Suprapubic skin (tissue), 4 donors: ENCODE measurements around the gene PSMA2. TPM values are rescaled to one million over a fixed set of nuclear protein-coding genes. Genes with fewer than 3 reads are reported as not detected.

Experiments
- DNase-seq, 2 donors: peaks; one replicate each; pipeline ENCODE4 v3.0.0-alpha.2; 2019; ENCODE audit warnings: low spot score in 2 of 2
- H3K27ac ChIP-seq: fragments of 200-600 bp; sonication (generic); one replicate; pipeline ENCODE4 v1.5.1; 2019
- H3K27me3 ChIP-seq: fragments of 200-600 bp; sonication (generic); one replicate; pipeline ENCODE4 v1.5.1; 2019
- H3K36me3 ChIP-seq: fragments of 200-600 bp; sonication (generic); one replicate; pipeline ENCODE4 v1.5.1; 2019
- H3K4me1 ChIP-seq: fragments of 200-600 bp; sonication (generic); one replicate; pipeline ENCODE4 v1.5.1; 2019
- H3K4me3 ChIP-seq: fragments of 200-600 bp; sonication (generic); one replicate; pipeline ENCODE4 v1.5.1; 2019; ENCODE audit warnings: mild to moderate bottlenecking
- H3K9me3 ChIP-seq: fragments of 200-600 bp; sonication (generic); one replicate; pipeline ENCODE4 v1.5.1; 2019
- EP300 ChIP-seq: sonication (generic); formaldehyde crosslinking; IDR thresholded peaks from one replicate; pipeline ENCODE4 v1.6.1; 2017; ENCODE audit warnings: antibody characterized with exemption
- POLR2A ChIP-seq, 2 donors: fragments of 450-650 bp; IDR thresholded peaks; one replicate each; pipeline ENCODE4 v1.6.1; 2017; ENCODE audit warnings: antibody characterized with exemption in 2 of 2, mild to moderate bottlenecking in 2 of 2, moderate library complexity in 2 of 2
- POLR2AphosphoS5 ChIP-seq, 3 donors: sonication (generic); formaldehyde crosslinking; IDR thresholded peaks; one replicate each; pipeline ENCODE4 v1.6.1; 2017; ENCODE audit warnings: antibody characterized with exemption in 3 of 3
- WGBS: methylation state at CpG from one replicate; pipeline ENCODE4 v1.1.5; 2018; 5-methylcytosine and 5-hydroxymethylcytosine counted together
- total RNA-seq, 4 donors: library from RNA; depleted of rRNA; stranded (reverse); fragments of >200 nt; gene quantifications; one replicate each; pipeline ENCODE4 v1.1.0, GENCODE V29; 2016
- TF ChIP-seq, protein P1 (sequence below), 2 donors: fragments of 200-600 bp in 1 of 2; fragments of 450-650 bp in 1 of 2; sonication (generic) in 1 of 2; IDR thresholded peaks; one replicate each; pipeline ENCODE4 v1.5.1; 2016 to 2019; ENCODE audit warnings: antibody characterized with exemption in 2 of 2, mild to moderate bottlenecking in 1 of 2, moderate library complexity in 1 of 2

Gene PSMA2
- total RNA-seq, 4 donors from 2014 or later: 29.9 to 58.9 (median 46.0) TPM

GRCh38 chr7:42924223-42924838, 7.6 kb downstream of the PSMA2 start:
- peaks cover 68% of the 10 kb centered on the region for H3K36me3 ChIP-seq
- H3K4me3 ChIP-seq: no peak overlapping the region
- H3K27me3 ChIP-seq: no peaks in the 10 kb centered on the region
- TF ChIP-seq POLR2AphosphoS5 (IDR thresholded peaks at IDR 0.05): no peak
- TF ChIP-seq, protein P1, sequence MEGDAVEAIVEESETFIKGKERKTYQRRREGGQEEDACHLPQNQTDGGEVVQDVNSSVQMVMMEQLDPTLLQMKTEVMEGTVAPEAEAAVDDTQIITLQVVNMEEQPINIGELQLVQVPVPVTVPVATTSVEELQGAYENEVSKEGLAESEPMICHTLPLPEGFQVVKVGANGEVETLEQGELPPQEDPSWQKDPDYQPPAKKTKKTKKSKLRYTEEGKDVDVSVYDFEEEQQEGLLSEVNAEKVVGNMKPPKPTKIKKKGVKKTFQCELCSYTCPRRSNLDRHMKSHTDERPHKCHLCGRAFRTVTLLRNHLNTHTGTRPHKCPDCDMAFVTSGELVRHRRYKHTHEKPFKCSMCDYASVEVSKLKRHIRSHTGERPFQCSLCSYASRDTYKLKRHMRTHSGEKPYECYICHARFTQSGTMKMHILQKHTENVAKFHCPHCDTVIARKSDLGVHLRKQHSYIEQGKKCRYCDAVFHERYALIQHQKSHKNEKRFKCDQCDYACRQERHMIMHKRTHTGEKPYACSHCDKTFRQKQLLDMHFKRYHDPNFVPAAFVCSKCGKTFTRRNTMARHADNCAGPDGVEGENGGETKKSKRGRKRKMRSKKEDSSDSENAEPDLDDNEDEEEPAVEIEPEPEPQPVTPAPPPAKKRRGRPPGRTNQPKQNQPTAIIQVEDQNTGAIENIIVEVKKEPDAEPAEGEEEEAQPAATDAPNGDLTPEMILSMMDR (IDR thresholded peaks at IDR 0.05): no peak
- TF ChIP-seq EP300: no peak
- TF ChIP-seq POLR2A (IDR thresholded peaks at IDR 0.05): no peak
- no peak overlapping the region for H3K27ac ChIP-seq
- WGBS: 96% methylated on average over 5 of the region's 5 CpGs
- no peak for DNase-seq
- H3K4me1 ChIP-seq: peaks cover 14% of the 10 kb centered on the region
- H3K9me3 ChIP-seq: no peaks in the 10 kb centered on the region

DNA sequence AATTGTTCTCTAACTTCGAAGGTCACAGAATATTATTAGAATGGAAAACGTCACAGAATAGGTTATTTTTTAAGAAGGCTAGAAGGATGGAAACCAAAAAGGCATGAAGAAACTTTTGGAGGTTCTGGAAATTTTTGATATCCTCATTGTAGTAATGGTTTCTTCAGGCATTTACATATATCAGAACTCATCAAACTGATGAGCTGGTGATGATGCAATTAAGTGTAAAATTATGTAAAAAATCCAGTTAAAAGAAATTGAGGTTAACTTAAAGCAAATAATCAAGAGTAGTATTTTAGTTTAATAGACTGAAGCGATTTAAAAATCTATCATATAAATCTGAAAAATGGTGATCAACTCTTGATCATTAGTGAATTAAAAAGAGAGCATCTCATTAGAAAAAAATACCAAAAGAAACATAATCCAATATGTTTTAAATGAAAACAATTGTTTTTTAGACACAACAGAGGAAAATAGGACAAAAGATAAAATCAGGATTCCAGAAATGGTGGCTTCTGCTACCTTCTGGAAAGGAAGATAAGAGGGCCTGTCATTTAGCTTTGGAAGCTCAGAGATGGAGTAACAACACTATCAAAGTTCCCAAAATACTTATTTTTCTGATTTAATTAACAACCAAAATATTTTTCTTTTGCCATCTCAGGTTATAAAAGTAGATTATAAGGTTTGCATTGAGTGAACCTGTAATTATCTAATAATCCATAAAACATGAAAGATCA, 9.8 kb downstream of the PSMA2 start:
- DNase-seq: no peak
- no peak for TF ChIP-seq EP300
- TF ChIP-seq POLR2A (IDR thresholded peaks at IDR 0.05): no peak
- TF ChIP-seq, protein P1 (IDR thresholded peaks at IDR 0.05): no peak
- no peak for TF ChIP-seq POLR2AphosphoS5 (IDR thresholded peaks at IDR 0.05)
- no peaks in the 10 kb centered on the region for H3K4me1 ChIP-seq
- no peak overlapping the region for H3K4me3 ChIP-seq
- H3K9me3 ChIP-seq: no peaks in the 10 kb centered on the region
- no peaks in the 10 kb centered on the region for H3K27me3 ChIP-seq
- no peak overlapping the region for H3K27ac ChIP-seq
- 94% methylated on average over 3 of the region's 3 CpGs for WGBS
- H3K36me3 ChIP-seq: peaks cover 86% of the 10 kb centered on the region

- Histone ChIP-seq H3K27ac (no peak overlapping the region), H3K27me3 (no peaks in the 10 kb centered on the region), H3K36me3 (peaks cover 40% of the 10 kb centered on the region), H3K4me3 (no peak overlapping the region), H3K9me3 (no peaks in the 10 kb centered on the region), H3K4me1 (peaks cover 17% of the 10 kb centered on the region)
- no peak for DNase-seq
- no peak for TF ChIP-seq POLR2A (IDR thresholded peaks at IDR 0.05)
- TF ChIP-seq, protein P1 (IDR thresholded peaks at IDR 0.05): no peak
- no peak for TF ChIP-seq EP300
- TF ChIP-seq POLR2AphosphoS5 (IDR thresholded peaks at IDR 0.05): no peak
- 42% methylated on average over 1 of the region's 1 CpG for WGBS
These were observed 16.6 kb downstream of the PSMA2 start for GRCh38 chr7:42915356-42915755.

DNA sequence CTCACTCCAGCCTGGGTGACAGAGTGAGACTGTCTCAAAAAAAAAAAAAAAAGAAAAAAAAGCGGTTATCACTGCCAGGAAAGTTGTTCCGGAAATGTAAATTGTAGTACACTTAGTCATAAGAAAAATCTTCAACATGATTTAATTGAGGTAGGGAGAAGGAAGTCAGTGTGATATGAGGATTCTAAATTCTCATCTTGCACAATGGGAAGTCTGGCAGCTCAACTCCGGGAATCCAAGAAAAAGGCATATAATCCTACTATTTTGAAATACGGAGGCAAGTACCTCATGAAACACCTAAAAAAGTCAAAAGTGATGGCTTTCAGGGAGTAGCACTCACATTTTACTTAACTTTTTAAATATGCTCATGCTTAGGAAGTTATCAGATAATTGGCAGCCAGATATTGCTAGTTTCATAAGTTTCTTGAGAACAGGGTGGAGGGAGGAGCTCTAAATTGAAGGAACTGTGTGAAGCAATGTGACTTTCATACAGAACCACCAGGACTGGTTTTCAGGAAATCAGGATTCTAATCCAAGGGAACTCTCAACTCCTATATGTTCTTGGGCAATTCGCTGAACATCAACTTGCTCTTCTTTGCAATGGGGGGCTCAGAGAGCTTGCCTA, 17.4 kb downstream of the PSMA2 start:
- 66% methylated on average over 4 of the region's 5 CpGs for WGBS
- H3K4me1 ChIP-seq: peaks cover 20% of the 10 kb centered on the region
- H3K36me3 ChIP-seq: peaks cover 32% of the 10 kb centered on the region
- TF ChIP-seq EP300 (no peak), POLR2AphosphoS5 (IDR thresholded peaks at IDR 0.05) (no peak), POLR2A (IDR thresholded peaks at IDR 0.05) (no peak)
- TF ChIP-seq, protein P1 (IDR thresholded peaks at IDR 0.05): no peak
- DNase-seq: no peak
- H3K9me3 ChIP-seq: no peaks in the 10 kb centered on the region
- H3K4me3 ChIP-seq: no peak overlapping the region
- no peaks in the 10 kb centered on the region for H3K27me3 ChIP-seq
- H3K27ac ChIP-seq: no peak overlapping the region

- DNase-seq: no peak
- H3K4me1 ChIP-seq: peaks cover 20% of the 10 kb centered on the region
- TF ChIP-seq POLR2AphosphoS5 (IDR thresholded peaks at IDR 0.05): no peak
- TF ChIP-seq EP300: no peak
- TF ChIP-seq, protein P1 (IDR thresholded peaks at IDR 0.05): no peak
- no peak for TF ChIP-seq POLR2A (IDR thresholded peaks at IDR 0.05)
- H3K9me3 ChIP-seq: no peaks in the 10 kb centered on the region
- WGBS: 71% methylated on average over 6 of the region's 6 CpGs
- no peak overlapping the region for H3K4me3 ChIP-seq
- H3K27ac ChIP-seq: no peak overlapping the region
- H3K36me3 ChIP-seq: peaks cover 28% of the 10 kb centered on the region
- H3K27me3 ChIP-seq: no peaks in the 10 kb centered on the region
These were observed 18.0 kb downstream of the PSMA2 start for GRCh38 chr7:42914009-42914408.
